PC-9 (cell line): Measurements from ENCODE around the gene KCNK5. TPM values are rescaled to one million over a fixed set of nuclear protein-coding genes. Genes with fewer than 3 reads are reported as not detected.

Experiments used
- BruUV-seq: library from RNA; stranded (reverse); fragments of 400-500 nt; replicated peaks from 2 replicates; lab custom pipeline; 2021; lab: Mats Ljungman, UMichigan
- CTCF ChIA-PET: fragments of 300-600 bp; sonication (Branson Sonifier 250); formaldehyde crosslinking; loops from one replicate; lab custom pipeline; 2022; ENCODE audit warnings: antibody characterized with exemption; lab: Charles Lee
- POLR2A ChIA-PET: fragments of 300-600 bp; sonication (Branson Sonifier 250); formaldehyde crosslinking; loops from one replicate; lab custom pipeline; 2022; ENCODE audit warnings: antibody characterized with exemption; ENCODE audit not compliant: unreplicated experiment; lab: Charles Lee
- DNase-seq, 2 experiments: peaks; one replicate each; pipeline versions ENCODE4 v3.0.0 to v3.0.0-alpha.2; 2015 to 2022; ENCODE audit warnings: mixed read lengths in 1 of 2
- H2AFZ ChIP-seq: fragments of 200-600 bp; sonication (generic); 2 replicates; pipeline ENCODE4 v1.8.1; 2017; ENCODE audit warnings: antibody characterized with exemption
- H3F3A ChIP-seq: fragments of 200-600 bp; sonication (generic); 2 replicates; pipeline ENCODE4 v1.8.1; 2017; ENCODE audit warnings: antibody characterized with exemption, mild to moderate bottlenecking, low read depth; ENCODE audit not compliant: insufficient read depth
- H3K27ac ChIP-seq: fragments of 200-600 bp; sonication (generic); 2 replicates; pipeline ENCODE4 v1.6.1; 2016; ENCODE audit warnings: mixed run types
- H3K27me3 ChIP-seq: fragments of 200-600 bp; sonication (generic); 2 replicates; pipeline ENCODE4 v1.6.1; 2016; ENCODE audit warnings: low read depth, mixed run types; ENCODE audit not compliant: insufficient read depth
- H3K36me3 ChIP-seq: fragments of 200-600 bp; sonication (generic); 2 replicates; pipeline ENCODE4 v1.6.1; 2016; ENCODE audit warnings: low read depth, mixed run types
- H3K4me1 ChIP-seq: fragments of 200-600 bp; sonication (generic); replicated peaks from 2 replicates; pipeline ENCODE4 v1.6.1; 2016; ENCODE audit warnings: mixed run types; ENCODE audit not compliant: insufficient read depth
- H3K4me2 ChIP-seq: fragments of 200-600 bp; sonication (generic); 2 replicates; pipeline ENCODE4 v1.6.1; 2017; ENCODE audit warnings: mixed run types
- H3K4me3 ChIP-seq: fragments of 200-600 bp; sonication (generic); 2 replicates; pipeline ENCODE4 v1.6.1; 2016; ENCODE audit warnings: mixed run types
- H3K79me2 ChIP-seq: fragments of 200-600 bp; sonication (generic); 2 replicates; pipeline ENCODE4 v1.6.1; 2017; ENCODE audit warnings: low read depth, mixed run types
- H3K9me2 ChIP-seq: fragments of 200-600 bp; sonication (generic); 2 replicates; pipeline ENCODE4 v1.8.1; 2017; ENCODE audit warnings: mild to moderate bottlenecking; ENCODE audit not compliant: insufficient read depth
- H3K9me3 ChIP-seq: fragments of 200-600 bp; sonication (generic); 2 replicates; pipeline ENCODE4 v1.8.1; 2016; ENCODE audit warnings: low read depth; ENCODE audit not compliant: insufficient read depth
- H4K20me1 ChIP-seq: fragments of 200-600 bp; sonication (generic); 2 replicates; pipeline ENCODE4 v1.8.1; 2017; ENCODE audit not compliant: insufficient read depth
- EZH2 ChIP-seq: fragments of 200-600 bp; sonication (generic); IDR thresholded peaks from 2 replicates; pipeline ENCODE4 v1.8.0; 2017; ENCODE audit warnings: antibody characterized with exemption, low read depth
- intact Hi-C: fragments of 100-400 bp; cut with micrococcal nuclease; formaldehyde crosslinking; loops from one replicate; pipeline ENCODE4 v1.10.0; 2022; ENCODE audit not compliant: unreplicated experiment
- total RNA-seq: library from RNA; stranded (reverse); gene quantifications from 2 replicates; pipeline ENCODE4 v1.2.3, GENCODE V29; 2021
- TF ChIP-seq, protein P1 (sequence below): fragments of 200-600 bp; sonication (generic); conservative IDR thresholded peaks from 2 replicates; pipeline ENCODE4 v1.6.1; 2017; ENCODE audit warnings: mixed run types, antibody characterized with exemption, mild to moderate bottlenecking, moderate library complexity

Gene KCNK5
- total RNA-seq, 1 experiment from 2014 or later, result 11.9 TPM

DNA sequence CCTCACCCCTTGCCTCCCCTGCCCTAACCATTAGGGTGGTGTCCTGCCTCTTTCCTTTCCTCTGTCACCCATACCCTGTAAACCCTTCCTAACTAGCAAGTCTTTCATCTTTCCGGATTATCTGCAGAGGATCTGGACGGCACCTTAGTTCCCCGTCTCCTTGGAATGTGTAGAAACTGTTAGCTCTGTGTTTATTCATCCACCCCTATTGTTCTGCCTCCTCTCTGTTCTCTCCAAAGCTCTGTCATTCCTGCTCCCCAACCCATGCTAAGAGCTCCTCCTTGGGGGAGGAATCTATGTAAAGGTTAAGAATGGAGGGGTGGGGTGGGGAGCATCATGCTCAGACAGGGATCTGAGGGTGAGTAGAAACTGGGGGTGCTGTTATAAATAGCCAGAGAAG lies 39.4 kb upstream of the KCNK5 start:
- no TSS peak for BruUV-seq
- POLR2A ChIA-PET, result no interaction called here
- intact Hi-C loops, result loop anchor here (5.0 kb wide), 1 partner anchor 41 kb away; the partner anchor contains the start of gene KCNK5

DNA sequence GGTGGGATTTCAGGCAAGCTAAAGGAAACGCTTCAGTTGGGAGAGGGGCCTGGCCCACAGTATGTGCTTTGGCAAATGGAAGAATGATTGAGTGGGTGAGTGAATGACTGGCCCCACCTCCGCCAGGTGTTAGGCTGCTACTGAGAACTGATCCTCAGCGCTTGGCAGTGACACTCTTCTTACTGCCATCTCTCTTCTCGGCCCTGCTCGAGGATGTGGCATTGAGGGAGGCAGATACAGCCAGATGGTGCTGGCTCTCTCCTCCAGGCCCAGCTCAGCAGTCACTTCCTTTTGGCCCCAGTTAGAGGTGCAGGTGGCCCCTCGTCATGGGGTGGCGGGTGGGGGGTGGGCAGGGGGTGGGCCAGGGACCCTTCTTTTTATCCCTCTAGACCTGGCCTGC lies 38.9 kb upstream of the KCNK5 start:
- DNase-seq, result no peak
- Histone ChIP-seq H4K20me1 (no peaks in the 10 kb centered on the region), H3K27ac (no peak overlapping the region), H2AFZ (no peak overlapping the region), H3K4me3 (no peak overlapping the region), H3K9me2 (no peaks in the 10 kb centered on the region), H3K4me1 (peaks cover 54% of the 10 kb centered on the region), H3F3A (peaks cover 21% of the 10 kb centered on the region; the same call in 1 of the 2 replicates), H3K9me3 (no peaks in the 10 kb centered on the region), H3K27me3 (no peaks in the 10 kb centered on the region), H3K36me3 (no peaks in the 10 kb centered on the region), H3K79me2 (no peaks in the 10 kb centered on the region), H3K4me2 (no peak overlapping the region)
- no peak for TF ChIP-seq EZH2
- TF ChIP-seq, protein P1, sequence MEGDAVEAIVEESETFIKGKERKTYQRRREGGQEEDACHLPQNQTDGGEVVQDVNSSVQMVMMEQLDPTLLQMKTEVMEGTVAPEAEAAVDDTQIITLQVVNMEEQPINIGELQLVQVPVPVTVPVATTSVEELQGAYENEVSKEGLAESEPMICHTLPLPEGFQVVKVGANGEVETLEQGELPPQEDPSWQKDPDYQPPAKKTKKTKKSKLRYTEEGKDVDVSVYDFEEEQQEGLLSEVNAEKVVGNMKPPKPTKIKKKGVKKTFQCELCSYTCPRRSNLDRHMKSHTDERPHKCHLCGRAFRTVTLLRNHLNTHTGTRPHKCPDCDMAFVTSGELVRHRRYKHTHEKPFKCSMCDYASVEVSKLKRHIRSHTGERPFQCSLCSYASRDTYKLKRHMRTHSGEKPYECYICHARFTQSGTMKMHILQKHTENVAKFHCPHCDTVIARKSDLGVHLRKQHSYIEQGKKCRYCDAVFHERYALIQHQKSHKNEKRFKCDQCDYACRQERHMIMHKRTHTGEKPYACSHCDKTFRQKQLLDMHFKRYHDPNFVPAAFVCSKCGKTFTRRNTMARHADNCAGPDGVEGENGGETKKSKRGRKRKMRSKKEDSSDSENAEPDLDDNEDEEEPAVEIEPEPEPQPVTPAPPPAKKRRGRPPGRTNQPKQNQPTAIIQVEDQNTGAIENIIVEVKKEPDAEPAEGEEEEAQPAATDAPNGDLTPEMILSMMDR, result no peak
- intact Hi-C loops, result loop anchor here (5.0 kb wide), 1 partner anchor 41 kb away; the partner anchor contains the start of gene KCNK5
- POLR2A ChIA-PET, result no interaction called here
- CTCF ChIA-PET, result interaction anchor here (0.5 to 0.7 kb wide), 4 partner anchors 12 to 223 kb away, joined by 3 to 6 read pairs (median 3); no protein-coding TSS in a partner anchor
- BruUV-seq, result no TSS peak

More for the DNA sequence above, 39.4 kb upstream of the KCNK5 start:
- CTCF ChIA-PET, result interaction anchor here (0.5 to 1.2 kb wide), 5 partner anchors 12 to 223 kb away, joined by 3 to 6 read pairs (median 3); no protein-coding TSS in a partner anchor
- Histone ChIP-seq H4K20me1 (no peaks in the 10 kb centered on the region), H3K27me3 (no peaks in the 10 kb centered on the region), H3K9me2 (no peaks in the 10 kb centered on the region), H3K27ac (peak overlapping the region; percentile 77; the same call in 1 of the 2 replicates), H3K9me3 (no peaks in the 10 kb centered on the region), H3K4me3 (no peak overlapping the region), H3K79me2 (no peaks in the 10 kb centered on the region), H3K4me1 (peaks cover 54% of the 10 kb centered on the region), H2AFZ (no peak overlapping the region), H3F3A (peaks cover 16% of the 10 kb centered on the region; the same call in 1 of the 2 replicates), H3K4me2 (no peak overlapping the region), H3K36me3 (no peaks in the 10 kb centered on the region)
- no peak for DNase-seq
- TF ChIP-seq EZH2, result no peak
- TF ChIP-seq, protein P1, result no peak

DNA sequence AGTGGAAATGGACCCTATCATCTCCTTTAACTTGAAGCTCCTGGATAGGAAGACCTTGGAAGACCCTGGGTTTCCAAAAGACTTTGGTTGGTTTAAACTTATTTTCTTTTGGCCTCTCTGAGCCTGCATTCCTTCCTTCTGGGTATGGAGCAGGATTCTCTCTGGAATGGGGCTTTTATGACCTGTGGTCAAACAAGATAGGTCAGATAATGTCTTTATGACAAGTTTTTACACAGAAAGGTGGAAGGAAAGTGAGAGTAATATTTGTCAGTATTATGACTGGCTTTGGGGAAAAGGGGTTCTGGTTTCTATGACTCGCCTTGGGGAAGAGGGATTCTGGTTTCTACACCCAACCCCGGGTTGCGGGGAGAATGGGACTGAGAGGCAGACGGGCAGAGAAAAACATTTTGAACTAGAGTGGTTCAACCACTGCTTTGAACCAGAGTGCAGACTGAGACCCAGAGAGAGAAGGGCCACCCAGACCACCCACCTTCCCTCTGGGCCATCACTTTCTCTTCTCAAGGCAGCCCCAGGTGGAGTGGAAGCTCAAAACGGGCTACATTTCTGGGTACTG lies 37.6 kb upstream of the KCNK5 start:
- Histone ChIP-seq H4K20me1 (no peaks in the 10 kb centered on the region), H3K36me3 (no peaks in the 10 kb centered on the region), H3K79me2 (no peaks in the 10 kb centered on the region), H3K27ac (no peak overlapping the region), H3K4me2 (peak overlapping the region; percentile 12; the same call in 1 of the 2 replicates), H3K9me2 (no peaks in the 10 kb centered on the region), H3K4me1 (peaks cover 59% of the 10 kb centered on the region), H3K9me3 (no peaks in the 10 kb centered on the region), H3F3A (peaks cover 23% of the 10 kb centered on the region; the same call in 1 of the 2 replicates), H3K27me3 (no peaks in the 10 kb centered on the region), H2AFZ (no peak overlapping the region), H3K4me3 (no peak overlapping the region)
- DNase-seq, result peak in 1 of 2 experiments; percentile 46
- intact Hi-C loops, result loop anchor here (5.0 kb wide), 1 partner anchor 40 kb away; the partner anchor contains the start of gene KCNK5
- no TSS peak for BruUV-seq
- TF ChIP-seq EZH2, result no peak
- TF ChIP-seq, protein P1, result no peak
- ChIA-PET POLR2A (no interaction called here), CTCF (no interaction called here)
